Adrenal gland (tissue), 5 donors: Measurements from ENCODE around the gene PSTPIP2.

Source experiments
- CTCF ChIP-seq, 6 experiments: fragments of 450-650 bp in 4 of 6; fragments of 200-600 bp in 2 of 6; sonication (generic) in 1 of 6; IDR thresholded peaks; 1 replicate in 5 of 6; 2 replicates in 1 of 6; pipeline versions ENCODE4 v1.5.1 to v1.8.0; 2016 to 2021; ENCODE audit warnings: antibody characterized with exemption in 6 of 6, mild to moderate bottlenecking in 2 of 6, moderate library complexity in 1 of 6
- POLR2A ChIP-seq, 2 donors: fragments of 450-650 bp; IDR thresholded peaks; one replicate each; pipeline ENCODE4 v1.6.1; 2017; ENCODE audit warnings: antibody characterized with exemption in 2 of 2, mild to moderate bottlenecking in 2 of 2, moderate library complexity in 1 of 2
- donor health status: DM: no; HTN: no; CAD: no.

GRCh38 chr18:46061387-46061786 is 10.7 kb downstream of the PSTPIP2 start:
- no peak for TF ChIP-seq CTCF (IDR thresholded peaks at IDR 0.05)
- no peak for TF ChIP-seq POLR2A (IDR thresholded peaks at IDR 0.05)
